Activated CD4-positive, alpha-beta T cell treated with anti-CD3 and anti-CD28 coated beads, Interleukin-2, amount 50 U/mL, for 48 hours (primary cell): ENCODE results near the gene TBX1.
A peak's percentile ranks its signal among the peaks of the same experiment; 100 is the strongest.

Experiments used
- DNase-seq, 2 experiments: peaks; one replicate each; pipeline ENCODE4 v3.0.0-alpha.2; 2020

The TBX1 gene

GRCh38 chr22:19760058-19760950, at the start of gene TBX1:
TSS of gene TBX1 (plus strand) at chr22:19760778. CDS start at chr22:19760844, 66 bp downstream.
- DNase-seq: no peak

GRCh38 chr22:19713245-19713644, 47.3 kb upstream of the TBX1 start:
- no peak for DNase-seq

- no peak for DNase-seq
Measured at GRCh38 chr22:19713650-19714311, 46.8 kb upstream of the TBX1 start.

- no peak for DNase-seq
Measured at GRCh38 chr22:19714312-19715187, 46.0 kb upstream of the TBX1 start, which contains the start of gene SEPTIN5. TSS of gene SEPTIN5 (plus strand) at chr22:19714503. CDS start at chr22:19714589, 86 bp downstream.

GRCh38 chr22:19715188-19715930, 45.2 kb upstream of the TBX1 start:
- DNase-seq: no peak

- DNase-seq: no peak
Measured at GRCh38 chr22:19716041-19716828, 44.3 kb upstream of the TBX1 start.

- DNase-seq: no peak
Measured at GRCh38 chr22:19716829-19717105, 43.8 kb upstream of the TBX1 start.

GRCh38 chr22:19717181-19717580, 43.4 kb upstream of the TBX1 start:
- no peak for DNase-seq

GRCh38 chr22:19717691-19718455, 42.7 kb upstream of the TBX1 start:
- peak; percentile 79 to 82 for DNase-seq

GRCh38 chr22:19718456-19719049, 42.0 kb upstream of the TBX1 start:
- DNase-seq: no peak

GRCh38 chr22:19719050-19719482, 41.5 kb upstream of the TBX1 start:
- no peak for DNase-seq

GRCh38 chr22:19719488-19720021, 41.0 kb upstream of the TBX1 start:
- no peak for DNase-seq

GRCh38 chr22:19720150-19720827, 40.3 kb upstream of the TBX1 start:
- no peak for DNase-seq

- DNase-seq: no peak
Measured at GRCh38 chr22:19720999-19721329, 39.6 kb upstream of the TBX1 start.

- DNase-seq: no peak
Measured at GRCh38 chr22:19721330-19722177, 39.0 kb upstream of the TBX1 start.

GRCh38 chr22:19722178-19722981, 38.2 kb upstream of the TBX1 start:
- DNase-seq: no peak

- DNase-seq: no peak
Measured at GRCh38 chr22:19722982-19723231, 37.7 kb upstream of the TBX1 start.
